SK-N-SH (cell line): ENCODE measurements around the gene ATXN10.

ENCODE experiments used
- GABPA ChIP-seq: IDR thresholded peaks from 2 replicates; pipeline ENCODE4 v1.4.0; 2012; ENCODE audit warnings: low read depth, mild to moderate bottlenecking
- JUND ChIP-seq: IDR thresholded peaks from 2 replicates; pipeline ENCODE4 v1.4.0; 2012
- MXI1 ChIP-seq: IDR thresholded peaks from 2 replicates; pipeline ENCODE4 v1.6.1; 2012; ENCODE audit warnings: mild to moderate bottlenecking, low read depth, low read length, improper control_type of control experiment
- RXRA ChIP-seq: IDR thresholded peaks from 2 replicates; pipeline ENCODE4 v1.4.0; 2012; ENCODE audit warnings: low read depth, mild to moderate bottlenecking, borderline replicate concordance
- SIN3A ChIP-seq: IDR thresholded peaks from 2 replicates; pipeline ENCODE4 v1.6.1; 2012; ENCODE audit warnings: low read depth, mild to moderate bottlenecking, low read length, moderate library complexity, borderline replicate concordance
- TAF1 ChIP-seq: IDR thresholded peaks from 2 replicates; pipeline ENCODE4 v1.6.1; 2012; ENCODE audit warnings: low read depth, mild to moderate bottlenecking, low read length, moderate library complexity, borderline replicate concordance
- TEAD4 ChIP-seq: IDR thresholded peaks from 2 replicates; pipeline ENCODE4 v1.4.0; 2012; ENCODE audit warnings: mild to moderate bottlenecking, borderline replicate concordance; ENCODE audit not compliant: insufficient read depth
- TF ChIP-seq, protein P1 (sequence below): fragments of 200-600 bp; sonication (generic); IDR thresholded peaks from 2 replicates; pipeline ENCODE4 v1.6.1; 2017; ENCODE audit warnings: antibody characterized with exemption, mild to moderate bottlenecking, moderate library complexity
- TF ChIP-seq, protein P2 (sequence below): IDR thresholded peaks from 2 replicates; pipeline ENCODE4 v1.4.0; 2012; ENCODE audit warnings: low read depth, borderline replicate concordance
- TF ChIP-seq, protein P3 (sequence below): fragments of 150-350 bp; IDR thresholded peaks from 2 replicates; pipeline ENCODE4 v1.6.1; 2017; ENCODE audit warnings: antibody characterized with exemption, low read length, low read depth, borderline replicate concordance
- TF ChIP-seq, protein P4 (sequence below): IDR thresholded peaks from 2 replicates; pipeline ENCODE4 v1.6.1; 2012; ENCODE audit warnings: mild to moderate bottlenecking, low read depth, low read length, moderate library complexity
- TF ChIP-seq, protein P5 (sequence below): IDR thresholded peaks from 2 replicates; pipeline ENCODE4 v1.4.0; 2012; ENCODE audit warnings: low read depth

DNA sequence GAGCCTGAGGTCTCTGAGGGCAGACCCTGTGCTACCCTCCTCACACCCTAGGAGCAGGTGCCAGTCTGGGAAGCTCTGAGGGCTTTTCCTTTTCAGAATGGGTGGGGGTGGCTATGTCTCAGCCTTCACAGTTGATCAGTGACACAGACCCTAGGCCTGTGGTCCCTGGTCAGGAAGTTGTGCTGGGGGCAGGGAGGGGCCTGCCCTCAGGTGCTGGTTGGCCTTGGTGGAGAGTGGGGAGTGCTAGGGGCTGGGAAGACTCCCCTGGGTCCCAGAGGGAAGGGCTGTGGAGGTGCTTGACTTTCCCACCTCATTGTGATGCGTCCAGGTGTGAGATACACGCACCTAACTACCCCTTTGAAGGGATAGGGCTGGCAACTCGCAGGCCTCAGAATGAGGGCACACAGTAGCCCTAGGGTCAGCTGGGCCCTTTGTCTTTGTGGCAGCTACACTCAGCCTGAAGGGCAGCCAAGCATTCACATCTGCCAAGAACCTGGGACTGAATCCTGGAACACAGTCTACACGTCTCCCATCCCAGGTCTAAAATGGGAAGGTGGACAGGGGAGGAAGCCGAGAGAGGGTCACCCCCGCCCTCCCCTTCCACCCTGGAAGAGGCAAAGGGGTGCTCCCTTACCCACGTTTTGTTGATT lies 31.2 kb upstream of the ATXN10 start:
- TF ChIP-seq, protein P1, sequence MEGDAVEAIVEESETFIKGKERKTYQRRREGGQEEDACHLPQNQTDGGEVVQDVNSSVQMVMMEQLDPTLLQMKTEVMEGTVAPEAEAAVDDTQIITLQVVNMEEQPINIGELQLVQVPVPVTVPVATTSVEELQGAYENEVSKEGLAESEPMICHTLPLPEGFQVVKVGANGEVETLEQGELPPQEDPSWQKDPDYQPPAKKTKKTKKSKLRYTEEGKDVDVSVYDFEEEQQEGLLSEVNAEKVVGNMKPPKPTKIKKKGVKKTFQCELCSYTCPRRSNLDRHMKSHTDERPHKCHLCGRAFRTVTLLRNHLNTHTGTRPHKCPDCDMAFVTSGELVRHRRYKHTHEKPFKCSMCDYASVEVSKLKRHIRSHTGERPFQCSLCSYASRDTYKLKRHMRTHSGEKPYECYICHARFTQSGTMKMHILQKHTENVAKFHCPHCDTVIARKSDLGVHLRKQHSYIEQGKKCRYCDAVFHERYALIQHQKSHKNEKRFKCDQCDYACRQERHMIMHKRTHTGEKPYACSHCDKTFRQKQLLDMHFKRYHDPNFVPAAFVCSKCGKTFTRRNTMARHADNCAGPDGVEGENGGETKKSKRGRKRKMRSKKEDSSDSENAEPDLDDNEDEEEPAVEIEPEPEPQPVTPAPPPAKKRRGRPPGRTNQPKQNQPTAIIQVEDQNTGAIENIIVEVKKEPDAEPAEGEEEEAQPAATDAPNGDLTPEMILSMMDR = no peak
- TF ChIP-seq, protein P2, sequence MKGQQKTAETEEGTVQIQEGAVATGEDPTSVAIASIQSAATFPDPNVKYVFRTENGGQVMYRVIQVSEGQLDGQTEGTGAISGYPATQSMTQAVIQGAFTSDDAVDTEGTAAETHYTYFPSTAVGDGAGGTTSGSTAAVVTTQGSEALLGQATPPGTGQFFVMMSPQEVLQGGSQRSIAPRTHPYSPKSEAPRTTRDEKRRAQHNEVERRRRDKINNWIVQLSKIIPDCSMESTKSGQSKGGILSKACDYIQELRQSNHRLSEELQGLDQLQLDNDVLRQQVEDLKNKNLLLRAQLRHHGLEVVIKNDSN = no peak
- TF ChIP-seq, protein P3, sequence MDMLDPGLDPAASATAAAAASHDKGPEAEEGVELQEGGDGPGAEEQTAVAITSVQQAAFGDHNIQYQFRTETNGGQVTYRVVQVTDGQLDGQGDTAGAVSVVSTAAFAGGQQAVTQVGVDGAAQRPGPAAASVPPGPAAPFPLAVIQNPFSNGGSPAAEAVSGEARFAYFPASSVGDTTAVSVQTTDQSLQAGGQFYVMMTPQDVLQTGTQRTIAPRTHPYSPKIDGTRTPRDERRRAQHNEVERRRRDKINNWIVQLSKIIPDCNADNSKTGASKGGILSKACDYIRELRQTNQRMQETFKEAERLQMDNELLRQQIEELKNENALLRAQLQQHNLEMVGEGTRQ = no peak
- TF ChIP-seq SIN3A (no peak), MXI1 (no peak), JUND (no peak), TEAD4 (no peak), RXRA (no peak), TAF1 (no peak), GABPA (no peak)
- TF ChIP-seq, protein P4, sequence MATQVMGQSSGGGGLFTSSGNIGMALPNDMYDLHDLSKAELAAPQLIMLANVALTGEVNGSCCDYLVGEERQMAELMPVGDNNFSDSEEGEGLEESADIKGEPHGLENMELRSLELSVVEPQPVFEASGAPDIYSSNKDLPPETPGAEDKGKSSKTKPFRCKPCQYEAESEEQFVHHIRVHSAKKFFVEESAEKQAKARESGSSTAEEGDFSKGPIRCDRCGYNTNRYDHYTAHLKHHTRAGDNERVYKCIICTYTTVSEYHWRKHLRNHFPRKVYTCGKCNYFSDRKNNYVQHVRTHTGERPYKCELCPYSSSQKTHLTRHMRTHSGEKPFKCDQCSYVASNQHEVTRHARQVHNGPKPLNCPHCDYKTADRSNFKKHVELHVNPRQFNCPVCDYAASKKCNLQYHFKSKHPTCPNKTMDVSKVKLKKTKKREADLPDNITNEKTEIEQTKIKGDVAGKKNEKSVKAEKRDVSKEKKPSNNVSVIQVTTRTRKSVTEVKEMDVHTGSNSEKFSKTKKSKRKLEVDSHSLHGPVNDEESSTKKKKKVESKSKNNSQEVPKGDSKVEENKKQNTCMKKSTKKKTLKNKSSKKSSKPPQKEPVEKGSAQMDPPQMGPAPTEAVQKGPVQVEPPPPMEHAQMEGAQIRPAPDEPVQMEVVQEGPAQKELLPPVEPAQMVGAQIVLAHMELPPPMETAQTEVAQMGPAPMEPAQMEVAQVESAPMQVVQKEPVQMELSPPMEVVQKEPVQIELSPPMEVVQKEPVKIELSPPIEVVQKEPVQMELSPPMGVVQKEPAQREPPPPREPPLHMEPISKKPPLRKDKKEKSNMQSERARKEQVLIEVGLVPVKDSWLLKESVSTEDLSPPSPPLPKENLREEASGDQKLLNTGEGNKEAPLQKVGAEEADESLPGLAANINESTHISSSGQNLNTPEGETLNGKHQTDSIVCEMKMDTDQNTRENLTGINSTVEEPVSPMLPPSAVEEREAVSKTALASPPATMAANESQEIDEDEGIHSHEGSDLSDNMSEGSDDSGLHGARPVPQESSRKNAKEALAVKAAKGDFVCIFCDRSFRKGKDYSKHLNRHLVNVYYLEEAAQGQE = no peak
- TF ChIP-seq, protein P5, sequence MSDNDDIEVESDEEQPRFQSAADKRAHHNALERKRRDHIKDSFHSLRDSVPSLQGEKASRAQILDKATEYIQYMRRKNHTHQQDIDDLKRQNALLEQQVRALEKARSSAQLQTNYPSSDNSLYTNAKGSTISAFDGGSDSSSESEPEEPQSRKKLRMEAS = no peak
